Measurements from ENCODE around the gene C1QTNF1.

C1QTNF1 gene

DNA sequence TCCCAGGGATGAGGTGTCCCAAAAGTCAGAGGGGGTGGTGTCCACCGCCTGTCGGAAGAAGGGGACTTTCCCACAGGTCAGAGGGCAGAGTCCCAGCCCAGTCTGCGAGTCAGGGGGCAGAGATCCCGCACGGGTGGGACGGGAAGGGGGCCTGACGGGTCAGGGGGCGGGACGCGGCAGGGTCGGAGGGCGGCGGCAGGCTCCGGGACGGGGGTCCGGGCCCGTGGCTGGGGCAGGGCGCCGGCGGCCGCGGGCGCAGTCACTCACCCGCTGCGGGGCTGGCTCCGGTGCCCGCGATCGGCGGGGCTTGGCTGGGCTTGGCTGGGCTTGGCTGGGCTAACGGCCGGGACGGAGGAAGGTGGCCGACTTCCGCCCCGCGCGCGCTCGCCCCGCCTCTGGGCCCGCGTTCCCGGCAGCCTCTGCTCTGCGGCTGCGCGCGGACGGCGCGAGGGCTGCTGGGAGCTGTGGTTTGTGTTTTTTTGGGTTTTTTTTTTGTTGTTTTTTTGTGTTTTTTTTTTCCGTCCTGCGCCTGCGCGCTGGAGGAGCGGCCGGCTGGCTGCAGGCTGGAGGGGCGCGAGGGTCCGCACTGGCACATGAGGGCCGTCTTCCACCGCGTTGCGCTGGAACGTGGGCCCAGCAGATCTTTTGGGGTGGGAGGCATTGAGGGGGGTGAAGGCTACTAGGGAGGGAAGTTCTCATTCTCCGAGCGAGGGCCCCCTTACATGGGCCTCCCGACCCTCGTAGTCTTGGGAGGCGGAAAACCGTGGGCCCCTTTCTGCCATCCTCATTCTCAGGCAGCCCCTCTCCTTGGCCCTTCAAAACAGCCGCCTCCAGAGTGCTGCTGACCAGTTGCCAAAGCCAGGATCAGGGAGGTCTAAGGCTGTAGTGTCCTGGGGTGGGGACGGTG is 14.3 kb upstream of the C1QTNF1 start, which contains the start of gene CANT1:
Gene CANT1 (minus strand): TSS at position 368 of the 907 bp plus-strand sequence. CDS start 12,142 bp downstream, outside the sequence.
- Histone ChIP-seq H3K4me1 (ENCODE audit: control insufficient read depth, insufficient read depth, low read length) (peaks cover 6% of the 10 kb centered on the region), H3K27me3 (ENCODE audit: control insufficient read depth, insufficient read depth, low read length) (peaks cover 43% of the 10 kb centered on the region)

GRCh38 chr17:79010304-79010646 is 13.7 kb upstream of the C1QTNF1 start:
- no peaks in the 10 kb centered on the region for H3K36me3 ChIP-seq (ENCODE audit: control insufficient read depth, insufficient read depth, low read length)
- peaks cover 25% of the 10 kb centered on the region for H3K9me3 ChIP-seq (ENCODE audit: control insufficient read depth, insufficient read depth, low read length)
- H3K27me3 ChIP-seq (ENCODE audit: control insufficient read depth, insufficient read depth, low read length): peaks cover 40% of the 10 kb centered on the region
- no peak overlapping the region for H3K27ac ChIP-seq (ENCODE audit: low read depth, low read length)
- H3K4me3 ChIP-seq (ENCODE audit: low read depth, low read length): peak overlapping the region; percentile 80; the same call in 1 of the 2 replicates
- no peak overlapping the region for H3K9ac ChIP-seq (ENCODE audit: low read depth, low read length)
- H3K4me1 ChIP-seq (ENCODE audit: control insufficient read depth, insufficient read depth, low read length): peaks cover 6% of the 10 kb centered on the region

More for the DNA sequence above, 14.3 kb upstream of the C1QTNF1 start, which contains the start of gene CANT1:
- H3K9ac ChIP-seq (ENCODE audit: low read depth, low read length): peak within 1 kb of the TSS; percentile 22
- no peaks in the 10 kb centered on the region for H3K36me3 ChIP-seq (ENCODE audit: control insufficient read depth, insufficient read depth, low read length)
- H3K4me3 ChIP-seq (ENCODE audit: low read depth, low read length): peak within 1 kb of the TSS; percentile 80
- H3K27ac ChIP-seq (ENCODE audit: low read depth, low read length): no peak within 1 kb of the TSS
- peaks cover 19% of the 10 kb centered on the region for H3K9me3 ChIP-seq (ENCODE audit: control insufficient read depth, insufficient read depth, low read length)

DNA sequence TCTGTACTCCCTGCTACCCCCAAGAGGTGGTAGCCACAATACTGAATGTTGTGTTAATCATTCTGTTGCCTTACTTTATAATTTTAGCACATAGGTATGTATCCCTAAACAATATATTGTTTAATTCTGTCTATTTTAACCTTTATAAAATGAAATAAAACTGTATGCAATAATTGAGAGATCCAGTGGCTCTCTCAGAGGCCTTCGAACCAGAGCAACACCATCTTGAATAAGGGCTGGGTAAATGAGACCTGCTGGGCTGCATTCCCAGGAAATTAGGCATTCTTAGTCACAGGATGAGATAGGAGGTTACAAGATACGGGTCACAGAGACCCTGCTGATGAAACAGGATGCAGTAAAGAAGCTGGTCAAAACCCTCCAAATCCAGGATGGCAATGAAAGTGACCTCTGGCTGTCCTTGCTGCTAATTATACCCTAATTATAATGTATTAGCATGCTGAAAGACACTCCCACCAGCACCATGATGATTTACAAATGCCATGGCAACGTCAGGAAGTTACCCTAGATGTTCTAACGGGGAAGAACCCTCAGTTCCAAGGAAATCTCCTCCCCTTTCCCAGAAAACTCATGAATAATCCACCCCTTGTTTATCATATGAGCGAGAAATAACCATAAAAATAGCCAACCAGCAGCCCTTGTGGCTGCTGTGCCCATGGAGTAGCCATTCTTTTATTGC is 12.4 kb upstream of the C1QTNF1 start:
- H3K27ac ChIP-seq (ENCODE audit: low read depth, low read length): no peak overlapping the region
- H3K4me3 ChIP-seq (ENCODE audit: low read depth, low read length): no peak overlapping the region
- H3K27me3 ChIP-seq (ENCODE audit: control insufficient read depth, insufficient read depth, low read length): peaks cover 27% of the 10 kb centered on the region
- H3K9ac ChIP-seq (ENCODE audit: low read depth, low read length): no peak overlapping the region
- H3K9me3 ChIP-seq (ENCODE audit: control insufficient read depth, insufficient read depth, low read length): peaks cover 31% of the 10 kb centered on the region
- no peaks in the 10 kb centered on the region for H3K36me3 ChIP-seq (ENCODE audit: control insufficient read depth, insufficient read depth, low read length)
- H3K4me1 ChIP-seq (ENCODE audit: control insufficient read depth, insufficient read depth, low read length): peaks cover 6% of the 10 kb centered on the region

DNA sequence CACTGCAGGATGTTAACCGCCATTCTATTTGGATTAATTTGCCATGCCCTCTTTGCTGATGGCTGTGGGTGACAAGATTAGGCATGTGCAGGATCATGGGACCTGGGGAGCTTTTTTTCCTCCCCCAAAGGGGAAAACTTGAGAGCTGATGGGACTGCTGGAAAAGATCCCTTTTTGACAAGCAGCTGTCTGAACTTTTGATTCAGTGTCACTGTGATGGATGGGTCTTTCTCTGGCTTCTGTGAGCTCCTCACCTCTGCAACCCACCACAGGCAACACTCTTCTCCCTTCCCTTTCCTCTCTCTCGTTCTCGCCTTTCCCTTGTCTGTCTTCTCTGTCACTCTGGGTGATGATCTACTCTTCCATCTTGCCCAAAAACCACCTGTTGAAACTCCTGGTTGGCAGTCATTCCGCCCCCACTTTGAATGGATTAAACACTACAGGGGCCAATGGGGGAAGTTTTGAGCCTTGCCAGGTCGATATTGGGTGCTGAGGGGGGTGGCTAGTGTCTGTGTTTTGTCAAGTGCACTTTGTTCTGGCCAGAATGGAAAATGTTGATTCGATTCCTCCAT is 11.3 kb upstream of the C1QTNF1 start:
- H3K9ac ChIP-seq (ENCODE audit: low read depth, low read length): no peak overlapping the region
- H3K36me3 ChIP-seq (ENCODE audit: control insufficient read depth, insufficient read depth, low read length): no peaks in the 10 kb centered on the region
- H3K4me3 ChIP-seq (ENCODE audit: low read depth, low read length): no peak overlapping the region
- peaks cover 6% of the 10 kb centered on the region for H3K4me1 ChIP-seq (ENCODE audit: control insufficient read depth, insufficient read depth, low read length)
- peaks cover 31% of the 10 kb centered on the region for H3K9me3 ChIP-seq (ENCODE audit: control insufficient read depth, insufficient read depth, low read length)
- peaks cover 17% of the 10 kb centered on the region for H3K27me3 ChIP-seq (ENCODE audit: control insufficient read depth, insufficient read depth, low read length)
- H3K27ac ChIP-seq (ENCODE audit: low read depth, low read length): no peak overlapping the region

DNA sequence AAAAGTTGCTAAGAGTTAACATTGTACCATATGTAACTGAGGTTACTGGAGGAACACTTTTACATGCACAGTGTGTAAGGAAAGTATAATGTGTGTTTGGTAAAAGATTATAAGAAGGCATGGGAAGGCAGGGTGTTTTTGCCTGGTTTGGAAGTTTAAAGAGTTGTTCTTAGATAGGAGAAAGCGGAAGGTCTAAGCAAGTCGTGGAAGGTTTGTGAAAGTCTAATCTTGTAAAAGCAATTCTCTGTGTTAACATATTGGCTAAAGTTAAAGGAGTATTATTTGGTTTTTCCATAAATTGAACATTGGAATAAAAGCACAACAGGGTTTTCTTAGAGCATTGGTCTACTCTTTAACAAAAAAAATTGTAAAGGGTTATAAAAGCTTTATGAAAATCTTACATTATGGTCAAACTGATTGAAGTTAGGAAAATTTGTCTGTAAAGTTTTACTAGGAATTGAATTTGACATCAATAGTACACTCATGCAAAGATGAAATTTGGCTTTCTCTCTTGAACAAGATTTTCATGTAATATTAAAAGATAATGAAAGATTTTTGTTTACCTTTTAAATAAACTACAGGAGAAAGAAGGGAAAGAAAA is 9.7 kb upstream of the C1QTNF1 start:
- Histone ChIP-seq H3K27me3 (ENCODE audit: control insufficient read depth, insufficient read depth, low read length) (peaks cover under 1% of the 10 kb centered on the region; the same call in 1 of the 2 replicates), H3K36me3 (ENCODE audit: control insufficient read depth, insufficient read depth, low read length) (no peaks in the 10 kb centered on the region), H3K9me3 (ENCODE audit: control insufficient read depth, insufficient read depth, low read length) (peaks cover 31% of the 10 kb centered on the region), H3K4me3 (ENCODE audit: low read depth, low read length) (no peak overlapping the region), H3K9ac (ENCODE audit: low read depth, low read length) (no peak overlapping the region), H3K27ac (ENCODE audit: low read depth, low read length) (no peak overlapping the region), H3K4me1 (ENCODE audit: control insufficient read depth, insufficient read depth, low read length) (no peaks in the 10 kb centered on the region; the same call in 1 of the 2 replicates)

DNA sequence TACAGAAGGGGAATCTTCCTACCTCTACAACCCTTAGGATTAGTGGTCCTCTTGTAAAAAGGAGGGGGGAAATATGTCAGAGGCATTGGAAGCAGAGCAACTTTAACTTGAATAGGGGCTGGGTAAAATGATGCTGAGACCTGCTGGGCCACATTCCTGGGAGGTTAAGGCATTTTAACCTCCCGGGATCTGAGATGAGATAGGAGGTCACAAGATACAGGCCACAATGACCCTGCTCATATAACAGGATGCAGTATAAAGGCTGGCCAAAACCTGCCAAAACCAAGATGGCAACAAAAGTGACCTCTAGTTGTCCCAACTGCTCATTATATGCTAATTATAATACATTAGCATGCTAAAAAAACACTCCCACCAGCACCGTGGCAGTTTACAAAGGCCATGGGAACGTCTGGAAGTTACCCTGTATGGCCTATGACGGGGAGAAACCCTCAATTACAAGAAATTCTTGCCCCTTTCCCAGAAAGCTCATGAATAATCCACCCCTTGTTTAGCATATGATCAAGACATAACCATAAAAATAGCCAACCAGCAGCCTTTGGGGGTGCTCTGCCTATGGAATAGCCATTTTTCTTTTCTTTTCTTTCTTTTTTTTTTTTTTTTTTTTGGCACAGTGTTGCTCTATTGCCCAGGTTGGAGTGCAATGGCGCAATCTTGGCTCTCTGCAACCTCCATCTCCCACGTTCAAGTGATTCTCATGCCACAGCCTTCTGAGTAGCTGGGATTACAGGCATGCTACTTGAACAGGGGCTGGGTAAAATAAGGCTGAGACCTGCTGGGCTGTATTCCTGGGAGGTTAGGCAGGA is 6.2 kb upstream of the C1QTNF1 start:
- no peaks in the 10 kb centered on the region for H3K4me1 ChIP-seq (ENCODE audit: control insufficient read depth, insufficient read depth, low read length)
- peak overlapping the region; percentile 9 for H3K27ac ChIP-seq (ENCODE audit: low read depth, low read length)

DNA sequence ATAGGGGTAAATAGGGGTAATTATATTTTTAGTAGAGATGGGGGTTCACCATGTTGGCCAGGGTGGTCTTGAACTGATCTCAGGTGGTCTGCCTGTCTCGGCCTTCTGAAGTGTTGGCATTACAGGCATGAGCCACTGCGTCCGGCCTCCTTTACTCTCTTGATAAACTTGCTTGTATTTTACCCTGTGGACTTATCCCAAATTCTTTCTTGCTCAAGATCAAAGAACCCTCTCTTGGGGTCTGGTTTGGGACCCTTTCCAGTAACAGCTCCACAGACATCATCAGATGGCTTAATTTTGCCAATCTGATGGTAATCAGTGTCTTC is 5.6 kb upstream of the C1QTNF1 start:
- Histone ChIP-seq H3K9ac (ENCODE audit: low read depth, low read length) (no peak overlapping the region), H3K4me1 (ENCODE audit: control insufficient read depth, insufficient read depth, low read length) (peaks cover 1% of the 10 kb centered on the region), H3K36me3 (ENCODE audit: control insufficient read depth, insufficient read depth, low read length) (no peaks in the 10 kb centered on the region), H3K27ac (ENCODE audit: low read depth, low read length) (no peak overlapping the region), H3K4me3 (ENCODE audit: low read depth, low read length) (no peak overlapping the region), H3K9me3 (ENCODE audit: control insufficient read depth, insufficient read depth, low read length) (peaks cover 24% of the 10 kb centered on the region), H3K27me3 (ENCODE audit: control insufficient read depth, insufficient read depth, low read length) (peaks cover 37% of the 10 kb centered on the region)

More for the DNA sequence above, 6.2 kb upstream of the C1QTNF1 start:
- H3K4me3 ChIP-seq (ENCODE audit: low read depth, low read length): no peak overlapping the region
- peaks cover 31% of the 10 kb centered on the region for H3K27me3 ChIP-seq (ENCODE audit: control insufficient read depth, insufficient read depth, low read length)
- no peak overlapping the region for H3K9ac ChIP-seq (ENCODE audit: low read depth, low read length)
- H3K9me3 ChIP-seq (ENCODE audit: control insufficient read depth, insufficient read depth, low read length): peaks cover 30% of the 10 kb centered on the region
- H3K36me3 ChIP-seq (ENCODE audit: control insufficient read depth, insufficient read depth, low read length): no peaks in the 10 kb centered on the region

DNA sequence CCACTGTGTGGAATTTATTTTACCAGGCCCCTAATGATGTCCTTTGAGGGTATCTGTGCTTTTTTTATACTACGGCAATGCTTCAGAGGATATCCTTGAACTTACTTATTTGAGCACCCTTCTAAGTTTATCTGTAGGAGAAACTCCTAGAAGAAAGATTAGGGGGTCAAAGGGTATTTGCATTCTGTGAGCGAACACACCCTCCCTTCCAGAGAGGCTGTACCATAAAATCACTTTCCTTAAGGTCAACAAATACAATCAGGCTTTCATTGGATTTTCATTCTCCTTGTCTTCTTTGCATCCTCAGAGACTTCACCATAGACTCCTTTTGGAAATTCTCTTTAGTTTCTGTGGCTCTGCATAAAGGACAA is 4.7 kb upstream of the C1QTNF1 start:
- H3K4me1 ChIP-seq (ENCODE audit: control insufficient read depth, insufficient read depth, low read length): peaks cover 6% of the 10 kb centered on the region
- H3K36me3 ChIP-seq (ENCODE audit: control insufficient read depth, insufficient read depth, low read length): no peaks in the 10 kb centered on the region
- no peak overlapping the region for H3K4me3 ChIP-seq (ENCODE audit: low read depth, low read length)
- H3K9ac ChIP-seq (ENCODE audit: low read depth, low read length): no peak overlapping the region
- H3K9me3 ChIP-seq (ENCODE audit: control insufficient read depth, insufficient read depth, low read length): peaks cover 16% of the 10 kb centered on the region
- H3K27me3 ChIP-seq (ENCODE audit: control insufficient read depth, insufficient read depth, low read length): peaks cover 46% of the 10 kb centered on the region
- no peak overlapping the region for H3K27ac ChIP-seq (ENCODE audit: low read depth, low read length)

GRCh38 chr17:79019632-79020584 is 4.1 kb upstream of the C1QTNF1 start:
- Histone ChIP-seq H3K9ac (ENCODE audit: low read depth, low read length) (no peak overlapping the region), H3K27me3 (ENCODE audit: control insufficient read depth, insufficient read depth, low read length) (peaks cover 53% of the 10 kb centered on the region), H3K36me3 (ENCODE audit: control insufficient read depth, insufficient read depth, low read length) (no peaks in the 10 kb centered on the region), H3K4me3 (ENCODE audit: low read depth, low read length) (no peak overlapping the region), H3K9me3 (ENCODE audit: control insufficient read depth, insufficient read depth, low read length) (peaks cover 10% of the 10 kb centered on the region), H3K4me1 (ENCODE audit: control insufficient read depth, insufficient read depth, low read length) (peaks cover 10% of the 10 kb centered on the region), H3K27ac (ENCODE audit: low read depth, low read length) (no peak overlapping the region)

Data from HUES48 (cell line).